SW480 (cell line): ENCODE data around the gene ARSI.
A peak's percentile ranks its signal among the peaks of the same experiment; 100 is the strongest.

Experiments
- DNase-seq: peaks from one replicate; pipeline ENCODE4 v3.0.0-alpha.2; 2016; ENCODE audit warnings: low spot score

Gene ARSI

DNA sequence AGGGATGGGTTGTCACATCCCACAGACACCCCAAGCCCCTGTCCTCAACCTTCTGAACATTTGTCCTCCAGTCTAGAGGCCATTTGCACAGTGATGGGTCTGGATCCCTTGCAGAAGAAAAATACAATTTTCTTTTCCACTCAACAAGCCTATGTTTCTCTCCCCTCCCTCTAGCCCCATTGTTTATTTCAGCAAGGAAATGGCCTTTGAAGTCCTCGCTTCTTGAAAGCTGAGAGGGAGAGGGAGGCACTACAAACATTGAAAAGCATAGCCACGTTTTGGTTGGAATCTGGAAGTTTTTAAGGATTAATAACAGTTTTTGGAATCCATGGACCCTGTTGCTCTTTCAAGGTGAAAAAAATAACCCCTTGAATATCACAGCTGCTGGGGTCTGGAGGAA lies 24.0 kb upstream of the ARSI start:
- no peak for DNase-seq

- no peak for DNase-seq
These were observed 22.7 kb upstream of the ARSI start for GRCh38 chr5:150325426-150325825.

- DNase-seq = no peak
These were observed 21.1 kb upstream of the ARSI start for GRCh38 chr5:150323819-150324218.

GRCh38 chr5:150323092-150323491 lies 20.4 kb upstream of the ARSI start:
- no peak for DNase-seq

DNA sequence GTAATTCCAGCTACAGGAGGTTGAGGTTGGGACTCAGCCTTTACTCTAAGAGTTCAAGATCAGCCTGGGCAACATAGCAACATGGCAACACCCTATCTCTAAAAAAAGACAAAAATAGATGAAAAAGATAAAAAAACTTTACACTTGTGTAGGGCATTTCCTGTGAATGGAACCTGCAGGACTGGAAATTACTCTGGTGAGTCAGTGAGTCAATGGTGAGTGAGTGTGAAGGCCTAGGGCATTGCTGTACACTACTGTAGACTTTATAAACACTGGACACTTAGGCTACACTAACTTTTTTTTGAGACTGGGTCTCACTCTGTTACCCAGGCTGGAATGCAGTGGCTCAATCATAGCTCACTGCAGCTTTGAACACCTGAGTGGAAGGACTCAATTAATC lies 19.5 kb upstream of the ARSI start:
- no peak for DNase-seq

DNA sequence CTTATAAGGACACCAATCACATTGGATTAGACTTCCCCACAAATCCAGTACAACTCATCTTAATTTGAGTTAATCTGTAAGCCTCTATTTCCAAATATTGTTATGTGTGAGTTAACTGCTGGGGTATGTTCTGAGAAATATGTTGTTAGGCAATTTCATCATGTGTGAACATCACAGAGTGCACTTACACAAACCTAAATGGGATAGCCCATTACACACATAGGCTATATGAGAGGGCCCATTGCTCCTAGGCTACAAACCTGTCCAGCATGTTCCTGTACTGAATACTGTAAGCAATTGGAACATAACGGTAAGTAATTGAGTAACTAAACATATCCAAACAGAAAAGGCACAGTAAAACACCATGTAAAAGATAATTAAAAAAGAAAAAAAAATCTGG lies 19.1 kb upstream of the ARSI start:
- no peak for DNase-seq

DNA sequence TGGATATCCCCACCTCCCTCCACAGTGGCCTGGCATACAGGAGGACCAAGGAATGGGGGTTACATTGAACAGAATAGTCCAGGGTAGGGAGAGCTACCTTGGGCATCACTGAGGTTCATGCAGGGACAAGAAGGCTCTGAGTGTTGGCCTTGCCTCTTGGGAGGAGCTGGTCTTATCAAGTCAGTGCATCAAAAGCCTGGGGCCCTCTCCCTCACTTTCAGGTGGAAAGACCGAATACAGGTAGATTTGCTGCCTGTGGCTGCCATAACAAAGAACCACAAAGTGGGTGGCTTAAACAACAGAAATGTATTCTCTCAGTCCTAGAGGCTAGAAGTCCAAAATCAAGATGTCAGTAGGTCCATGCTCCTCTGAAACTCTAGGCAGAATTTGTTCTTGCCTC lies 18.5 kb upstream of the ARSI start:
- DNase-seq = no peak

DNA sequence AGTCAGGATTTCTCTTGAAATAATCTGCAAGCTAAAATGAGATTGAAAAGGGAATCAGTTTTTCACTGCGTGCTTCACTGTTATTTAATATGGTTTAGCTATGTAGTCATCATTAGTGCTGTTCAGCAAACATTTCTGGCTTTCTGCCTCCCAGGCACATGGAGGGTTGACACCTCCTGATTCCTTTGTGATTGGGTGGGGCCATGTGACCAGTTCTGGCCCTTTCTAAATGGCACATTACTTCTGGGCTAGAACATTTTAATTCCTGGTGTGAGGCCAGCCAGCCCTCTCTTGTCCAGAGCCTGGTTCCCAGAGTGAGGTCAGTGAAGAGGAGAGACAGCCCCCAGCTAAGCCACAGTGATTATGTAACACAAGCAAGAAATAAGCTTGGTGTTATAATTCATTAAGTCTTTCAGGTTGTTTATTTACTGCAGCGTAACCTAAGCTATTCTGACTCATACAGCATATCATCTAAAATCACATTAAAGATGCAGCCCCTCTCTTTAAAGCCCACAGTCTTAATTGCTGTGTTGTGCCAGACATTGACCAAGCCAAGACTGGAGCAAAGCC lies 17.4 kb upstream of the ARSI start:
- peak; percentile 47 for DNase-seq

GRCh38 chr5:150319484-150319790 lies 16.7 kb upstream of the ARSI start:
- no peak for DNase-seq

DNA sequence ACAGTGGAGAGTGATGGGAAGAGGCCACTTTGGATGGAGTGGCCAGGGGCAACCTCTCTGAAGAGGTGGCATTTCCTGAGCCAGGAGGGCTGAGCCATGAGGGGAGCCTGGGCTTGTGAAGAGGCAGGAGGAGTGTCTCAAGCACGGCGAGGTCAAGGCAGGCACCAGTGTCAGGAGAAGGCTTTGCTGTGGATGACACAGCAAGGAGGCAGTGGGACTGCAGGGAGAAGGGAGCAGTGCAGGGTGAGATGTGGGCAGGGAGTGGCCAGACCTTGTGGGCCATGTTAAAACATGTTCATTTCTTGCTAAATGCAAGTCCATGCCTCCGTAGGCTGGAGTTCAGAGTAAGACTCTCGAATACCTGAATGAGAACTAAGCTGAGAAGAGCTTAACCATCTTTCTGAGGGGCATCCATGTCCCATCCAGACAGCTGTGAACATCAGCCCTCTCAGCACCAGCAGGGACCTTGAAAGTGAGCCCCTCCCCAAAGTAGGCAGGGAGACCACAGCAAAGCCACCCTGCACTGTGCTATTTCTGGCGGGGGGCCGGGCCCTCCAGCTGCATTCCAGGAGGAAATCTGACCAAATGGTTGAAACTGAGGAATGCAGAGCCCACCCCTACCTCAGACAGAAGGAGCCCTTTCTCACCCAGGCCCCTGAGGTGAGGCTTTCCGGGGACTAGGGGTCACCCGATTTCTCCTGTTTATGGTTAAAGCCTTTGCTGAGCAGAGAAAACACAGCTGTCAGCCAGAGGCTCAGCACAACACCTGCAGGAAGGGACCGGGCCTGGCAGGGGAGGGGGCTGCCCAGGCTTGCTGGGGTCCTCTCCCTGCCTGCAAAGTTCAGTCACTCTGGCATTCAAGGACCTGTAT lies 16.1 kb upstream of the ARSI start:
- no peak for DNase-seq

DNA sequence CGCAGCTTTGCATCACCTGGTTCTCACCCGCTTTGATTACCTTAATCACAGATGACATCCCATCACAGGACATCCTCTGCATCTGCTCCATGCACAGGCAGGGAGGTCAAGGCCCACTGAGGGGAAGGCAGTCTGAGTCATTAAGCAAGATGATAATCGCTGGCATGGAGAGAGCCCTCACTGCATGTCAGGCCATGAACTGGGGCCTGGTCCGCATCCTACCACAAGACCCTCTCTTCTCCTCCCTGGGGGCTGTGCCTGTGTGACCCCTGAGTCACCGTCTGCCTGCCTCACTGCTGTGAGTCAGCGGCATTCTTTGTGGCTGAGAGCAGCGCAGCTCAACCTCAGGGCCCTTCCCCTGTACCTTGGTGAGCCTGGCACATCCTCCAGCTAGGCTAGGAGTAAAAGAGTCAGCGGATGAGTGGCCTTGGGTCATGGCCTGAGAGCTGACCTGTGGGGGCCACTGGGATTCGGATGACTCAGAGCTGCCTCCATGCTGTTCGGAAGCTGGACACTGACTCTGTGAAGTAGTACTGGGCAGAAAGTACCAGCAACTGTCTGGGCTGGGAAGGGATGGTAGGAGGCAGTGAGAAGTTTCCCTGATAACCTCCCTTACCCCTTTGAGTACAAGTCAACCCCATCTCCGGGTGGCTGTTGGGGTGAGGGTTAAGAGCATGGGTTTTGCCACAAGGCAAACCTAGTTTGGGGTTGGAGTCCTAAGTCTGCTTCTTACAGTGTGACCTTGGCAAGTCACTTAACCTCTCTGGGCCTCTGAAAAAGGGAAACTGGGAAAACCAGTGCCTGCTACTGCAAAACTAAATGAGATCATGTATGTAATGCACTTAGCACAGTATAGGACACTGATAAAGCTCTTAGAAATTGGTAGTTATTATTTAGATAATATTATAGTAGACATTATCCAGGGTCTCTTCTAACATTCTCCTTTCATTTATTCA lies 14.6 kb upstream of the ARSI start:
- peak; percentile 88 for DNase-seq

- no peak for DNase-seq
These were observed 13.6 kb upstream of the ARSI start for GRCh38 chr5:150316320-150316719.

GRCh38 chr5:150315245-150315644 lies 12.5 kb upstream of the ARSI start:
- no peak for DNase-seq

- no peak for DNase-seq
These were observed 11.4 kb upstream of the ARSI start for GRCh38 chr5:150313921-150314716.

DNA sequence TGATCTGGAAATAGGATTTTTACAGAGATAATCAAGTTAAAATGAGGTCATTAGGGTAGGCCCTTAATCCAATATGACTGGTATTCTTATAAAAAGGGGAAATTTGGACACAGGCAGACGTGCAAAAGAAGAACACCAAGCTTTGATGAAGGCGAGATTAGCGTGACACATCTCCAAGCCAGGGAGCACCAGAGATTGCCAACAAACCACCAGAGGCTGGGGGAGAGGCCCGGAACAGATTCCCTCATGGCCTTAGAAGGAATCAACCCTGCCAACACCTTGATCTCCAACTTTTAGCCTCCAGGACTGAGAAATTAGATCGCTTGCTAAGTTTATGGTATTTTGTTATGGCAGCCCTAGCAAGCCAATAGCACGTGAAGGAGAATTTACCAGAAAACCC lies 10.8 kb upstream of the ARSI start:
- DNase-seq = no peak

- no peak for DNase-seq
These were observed 9.8 kb upstream of the ARSI start for GRCh38 chr5:150312518-150312917.

GRCh38 chr5:150311015-150311692 lies 8.4 kb upstream of the ARSI start:
- DNase-seq = no peak

GRCh38 chr5:150310246-150310645 lies 7.5 kb upstream of the ARSI start:
- no peak for DNase-seq

- DNase-seq = no peak
These were observed 7.2 kb upstream of the ARSI start for GRCh38 chr5:150309886-150310239.

GRCh38 chr5:150309101-150309885 lies 6.6 kb upstream of the ARSI start:
- DNase-seq = no peak
